Uterus (tissue), 2 donors: ENCODE data around the gene IRF7.

Experiments used
- CTCF ChIP-seq, 4 experiments: fragments of 200-600 bp in 2 of 4; fragments of 450-650 bp in 2 of 4; sonication (generic) in 2 of 4; IDR thresholded peaks; one replicate each; pipeline ENCODE4 v1.5.1; 2016 to 2019; ENCODE audit warnings: antibody characterized with exemption in 4 of 4, mild to moderate bottlenecking in 2 of 4, moderate library complexity in 1 of 4
- POLR2A ChIP-seq, 2 donors: fragments of 450-650 bp; IDR thresholded peaks; one replicate each; pipeline ENCODE4 v1.6.1; 2016; ENCODE audit warnings: antibody characterized with exemption in 2 of 2, mild to moderate bottlenecking in 1 of 2, moderate library complexity in 1 of 2

GRCh38 chr11:613369-613968 is 2.3 kb downstream of the IRF7 start:
- no peak for TF ChIP-seq CTCF (IDR thresholded peaks at IDR 0.05)
- TF ChIP-seq POLR2A (IDR thresholded peaks at IDR 0.05), result no peak
